GM21576 (cell line): ENCODE results near the gene AHI1.
"Not testable (repeated sequence)": the region's sequence is repeated elsewhere in the genome, so short reads cannot be mapped to it uniquely, and the experiment has no call there.

ENCODE experiments used
- ATAC-seq: cut with Tn5 transposase; IDR thresholded peaks from one replicate; pipeline ENCODE4 v1.9.1; 2021; ENCODE audit warnings: mild to moderate bottlenecking, moderate library complexity; ENCODE audit not compliant: unreplicated experiment

The AHI1 gene

DNA sequence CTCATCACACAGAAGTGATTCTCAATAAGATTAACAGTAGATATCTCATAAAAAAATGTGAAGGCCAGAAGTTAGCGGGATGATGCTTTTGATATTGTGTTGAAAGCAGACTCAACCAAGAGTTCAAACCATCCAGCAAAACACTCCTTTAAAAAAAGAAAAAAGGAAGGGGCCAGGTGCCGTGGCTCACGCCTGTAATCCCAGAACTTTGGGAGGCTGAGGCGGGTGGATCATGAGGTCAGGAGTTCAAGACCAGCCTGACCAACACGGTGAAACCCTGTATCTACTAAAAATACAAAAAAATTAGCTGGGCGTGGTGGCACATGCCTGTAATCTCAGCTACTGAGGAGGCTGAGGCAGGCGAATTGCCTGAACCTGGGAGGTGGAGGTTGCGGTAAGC lies 157.6 kb downstream of the AHI1 start:
- ATAC-seq, result not testable (repeated sequence)

GRCh38 chr6:135334169-135334568 lies 163.4 kb downstream of the AHI1 start:
- no peak for ATAC-seq

- no peak for ATAC-seq
Measured at GRCh38 chr6:135331002-135331401, 166.5 kb downstream of the AHI1 start.

GRCh38 chr6:135329851-135330803 lies 167.4 kb downstream of the AHI1 start:
- ATAC-seq, result peak; percentile 95

GRCh38 chr6:135328136-135328535 lies 169.4 kb downstream of the AHI1 start:
- ATAC-seq, result no peak

DNA sequence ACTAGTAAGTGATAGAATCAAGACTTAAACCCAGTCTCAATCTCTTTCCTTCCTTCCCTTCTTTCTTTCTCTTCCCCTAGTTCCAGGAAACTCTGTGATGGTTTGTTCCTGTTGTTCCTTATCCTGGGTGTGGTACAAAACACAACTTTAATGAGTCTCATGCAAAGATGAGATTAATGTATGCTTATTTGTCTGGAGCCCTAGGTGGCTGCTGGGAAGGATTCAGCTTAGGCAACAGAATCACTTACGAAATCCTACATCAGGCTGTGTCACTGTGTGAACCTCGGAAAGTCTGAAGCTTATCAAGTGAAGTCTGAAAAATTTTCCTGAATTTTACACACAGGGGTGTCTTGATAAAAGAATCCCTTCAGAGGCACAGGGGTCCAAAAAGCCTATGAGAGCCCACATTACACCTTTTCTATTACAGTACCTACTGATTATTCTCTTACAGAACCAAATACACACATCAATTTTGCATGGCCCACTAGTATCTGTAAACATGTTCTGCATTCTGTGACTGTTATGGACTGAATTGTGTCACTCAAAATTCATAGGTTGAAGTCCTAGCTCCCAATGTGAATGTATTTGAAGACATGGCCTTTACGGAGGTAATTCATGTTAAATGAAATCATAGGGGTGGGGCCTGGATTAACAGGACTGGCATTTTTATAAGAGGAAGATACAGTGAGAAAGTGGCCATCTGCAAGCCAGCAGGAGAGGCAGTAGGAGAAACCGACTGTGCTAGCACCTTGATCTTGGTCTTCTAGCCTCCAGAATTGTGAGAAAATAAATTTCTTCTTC lies 171.7 kb downstream of the AHI1 start:
- ATAC-seq, result no peak

- ATAC-seq, result no peak
Measured at GRCh38 chr6:135324531-135324930, 173.0 kb downstream of the AHI1 start.

GRCh38 chr6:135323979-135324378 lies 173.6 kb downstream of the AHI1 start:
- ATAC-seq, result no peak

DNA sequence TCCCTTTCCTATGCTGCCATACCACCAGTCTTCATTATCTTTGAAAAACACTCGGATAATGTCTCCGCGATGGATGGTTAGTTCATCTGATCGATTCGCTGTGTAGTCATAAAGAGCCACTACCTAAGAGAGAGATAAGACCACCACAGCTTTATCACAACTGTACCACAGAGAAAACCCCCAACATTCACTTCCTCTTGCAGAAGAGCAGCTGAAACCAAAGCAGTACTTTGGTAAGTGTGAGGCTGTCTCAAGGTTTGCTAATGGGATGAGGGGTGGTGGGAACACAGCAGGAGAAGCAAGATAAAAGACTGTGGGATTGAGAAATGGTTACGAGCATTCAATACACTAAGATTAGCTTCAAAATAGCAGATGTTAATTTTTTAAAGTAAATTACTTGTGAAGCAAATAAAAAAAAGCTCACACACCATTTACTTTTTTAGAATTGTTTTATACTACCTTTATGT lies 174.3 kb downstream of the AHI1 start:
- peak; percentile 95 for ATAC-seq

DNA sequence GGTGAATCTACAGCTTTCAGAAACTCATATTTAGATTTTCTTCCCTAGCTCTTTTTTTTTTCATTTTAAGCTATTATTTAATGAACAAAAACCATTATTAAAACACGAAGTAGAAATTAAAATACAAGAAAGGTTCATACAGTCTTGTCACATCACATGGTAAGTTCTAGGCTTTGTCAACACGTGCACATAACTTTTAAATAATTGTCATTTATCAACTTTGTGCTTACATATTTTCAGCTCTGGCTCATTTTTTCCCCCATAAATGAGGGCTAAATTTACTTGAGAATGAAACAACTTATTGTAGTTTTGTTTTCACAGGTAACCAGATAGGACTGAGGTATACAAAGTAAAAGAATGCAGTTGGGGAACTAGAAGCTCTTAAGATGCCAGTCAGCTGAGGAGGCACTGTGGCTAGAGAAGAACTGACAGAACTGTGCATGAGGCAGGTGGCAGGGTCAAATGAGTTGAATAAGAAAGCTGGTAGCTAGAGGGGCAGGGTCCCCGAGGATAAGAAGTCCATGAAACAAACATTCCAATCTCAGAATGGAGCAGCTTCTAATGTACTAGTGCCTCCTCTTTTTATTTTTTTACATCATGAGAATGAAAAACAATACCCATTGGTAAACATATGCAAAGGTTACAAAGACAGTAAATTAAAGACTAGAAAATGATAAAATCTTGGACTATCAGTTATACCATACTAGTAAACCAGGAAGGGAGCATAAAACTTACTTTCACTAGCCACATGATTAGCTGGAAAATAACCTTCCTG lies 174.9 kb downstream of the AHI1 start:
- ATAC-seq, result peak; percentile 79

- ATAC-seq, result no peak
Measured at GRCh38 chr6:135320721-135321621, 176.6 kb downstream of the AHI1 start.

GRCh38 chr6:135319819-135320218 lies 177.7 kb downstream of the AHI1 start:
- ATAC-seq, result no peak

- no peak for ATAC-seq
Measured at GRCh38 chr6:135318738-135319469, 178.6 kb downstream of the AHI1 start.

GRCh38 chr6:135314543-135314942 lies 183.0 kb downstream of the AHI1 start:
- no peak for ATAC-seq

- no peak for ATAC-seq
Measured at GRCh38 chr6:135311446-135312200, 185.9 kb downstream of the AHI1 start.

DNA sequence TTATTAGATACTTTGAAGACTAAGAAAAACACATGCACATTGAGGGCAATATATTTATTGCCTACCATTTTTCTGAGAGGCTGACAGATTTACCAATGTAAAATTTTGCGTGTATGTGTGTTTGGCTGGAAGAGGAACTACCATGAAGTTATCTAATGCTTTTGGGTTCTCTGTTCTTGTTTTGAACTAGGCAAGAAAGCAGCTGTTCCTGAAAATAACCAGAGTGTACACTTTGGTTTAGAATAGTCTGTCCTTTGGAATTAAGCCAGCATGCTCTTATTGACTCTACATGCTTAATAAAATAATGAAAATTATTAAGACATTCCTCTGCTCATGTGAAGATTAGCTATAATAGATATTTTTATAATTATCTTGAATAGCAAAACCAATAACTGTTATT lies 187.2 kb downstream of the AHI1 start:
- no peak for ATAC-seq

DNA sequence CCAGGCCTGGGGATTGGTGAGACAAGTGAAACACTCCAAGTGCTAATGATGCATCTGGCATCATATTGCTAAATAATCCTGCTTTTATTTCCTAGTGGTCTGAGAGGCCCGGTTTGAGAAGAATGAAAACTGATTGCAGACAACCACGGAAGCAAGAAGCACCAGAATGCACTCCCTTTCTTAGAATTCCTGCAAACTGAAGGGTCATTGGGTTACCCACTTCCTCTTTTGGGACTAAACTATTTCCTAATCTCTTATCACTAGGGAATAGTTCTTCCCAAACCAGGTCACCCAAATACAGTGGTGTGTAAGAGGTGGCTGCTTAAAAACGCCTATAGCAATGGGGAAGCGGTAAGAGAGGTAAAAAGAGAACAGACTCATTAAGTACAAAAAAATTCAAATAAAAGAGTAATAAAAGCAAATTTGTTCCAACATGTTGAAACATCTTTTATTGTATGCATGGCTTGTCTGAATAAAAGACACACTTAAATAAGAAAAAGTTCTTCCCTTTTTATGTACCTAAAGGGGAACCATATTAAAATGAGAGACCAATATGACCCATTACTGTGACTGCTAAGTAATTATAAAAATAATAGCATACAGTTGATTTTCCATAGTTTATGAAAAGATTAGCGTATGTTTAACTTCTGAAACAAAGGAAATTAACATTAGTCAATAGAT lies 190.7 kb downstream of the AHI1 start:
- ATAC-seq, result no peak

GRCh38 chr6:135306166-135306565 lies 191.4 kb downstream of the AHI1 start:
- ATAC-seq, result no peak
